NCI-H1105 (cell line): ENCODE results near the gene MUSTN1.

Experiments used
- DNase-seq: peaks from one replicate; lab custom pipeline; 2025; lab: John Stamatoyannopoulos, UW

MUSTN1 gene

GRCh38 chr3:52833202-52833601 lies 1.6 kb downstream of the MUSTN1 start:
- DNase-seq = no peak

- DNase-seq = peak; percentile 7
Measured at GRCh38 chr3:52831500-52832301, 3.1 kb downstream of the MUSTN1 start.

- no peak for DNase-seq
Measured at GRCh38 chr3:52830535-52831258, 4.1 kb downstream of the MUSTN1 start, which contains the start of gene ITIH4. Gene ITIH4 (minus strand): TSS chr3:52830672. CDS start chr3:52830642, 30 bp downstream.

- no peak for DNase-seq
Measured at GRCh38 chr3:52829906-52830463, 4.8 kb downstream of the MUSTN1 start.

GRCh38 chr3:52829482-52829881 lies 5.3 kb downstream of the MUSTN1 start:
- DNase-seq = no peak

- no peak for DNase-seq
Measured at GRCh38 chr3:52827866-52828376, 6.9 kb downstream of the MUSTN1 start.

GRCh38 chr3:52827441-52827840 lies 7.4 kb downstream of the MUSTN1 start:
- no peak for DNase-seq

GRCh38 chr3:52824037-52824436 lies 10.8 kb downstream of the MUSTN1 start:
- no peak for DNase-seq

- DNase-seq = no peak
Measured at GRCh38 chr3:52822363-52822762, 12.5 kb downstream of the MUSTN1 start.

- no peak for DNase-seq
Measured at GRCh38 chr3:52820736-52821135, 14.1 kb downstream of the MUSTN1 start.

GRCh38 chr3:52819936-52820335 lies 14.9 kb downstream of the MUSTN1 start:
- DNase-seq = no peak

- DNase-seq = no peak
Measured at GRCh38 chr3:52817860-52818259, 17.0 kb downstream of the MUSTN1 start.

GRCh38 chr3:52817221-52817620 lies 17.6 kb downstream of the MUSTN1 start:
- no peak for DNase-seq

GRCh38 chr3:52816654-52817053 lies 18.2 kb downstream of the MUSTN1 start:
- no peak for DNase-seq

GRCh38 chr3:52816199-52816598 lies 18.6 kb downstream of the MUSTN1 start:
- DNase-seq = no peak

- no peak for DNase-seq
Measured at GRCh38 chr3:52813810-52814209, 21.0 kb downstream of the MUSTN1 start.

GRCh38 chr3:52811452-52812011 lies 23.3 kb downstream of the MUSTN1 start:
- no peak for DNase-seq

- no peak for DNase-seq
Measured at GRCh38 chr3:52810923-52811322, 23.9 kb downstream of the MUSTN1 start.

- no peak for DNase-seq
Measured at GRCh38 chr3:52809662-52810377, 25.0 kb downstream of the MUSTN1 start.

- no peak for DNase-seq
Measured at GRCh38 chr3:52809149-52809548, 25.7 kb downstream of the MUSTN1 start.

GRCh38 chr3:52805270-52806039 lies 29.4 kb downstream of the MUSTN1 start:
- DNase-seq = no peak
